GM19324 (cell line): ENCODE data around the gene GDF10.

Experiments
- ATAC-seq: cut with Tn5 transposase; IDR thresholded peaks from one replicate; pipeline ENCODE4 v1.9.1; 2021; ENCODE audit warnings: mild to moderate bottlenecking, moderate library complexity; ENCODE audit not compliant: unreplicated experiment, low FRiP score

Gene GDF10

DNA sequence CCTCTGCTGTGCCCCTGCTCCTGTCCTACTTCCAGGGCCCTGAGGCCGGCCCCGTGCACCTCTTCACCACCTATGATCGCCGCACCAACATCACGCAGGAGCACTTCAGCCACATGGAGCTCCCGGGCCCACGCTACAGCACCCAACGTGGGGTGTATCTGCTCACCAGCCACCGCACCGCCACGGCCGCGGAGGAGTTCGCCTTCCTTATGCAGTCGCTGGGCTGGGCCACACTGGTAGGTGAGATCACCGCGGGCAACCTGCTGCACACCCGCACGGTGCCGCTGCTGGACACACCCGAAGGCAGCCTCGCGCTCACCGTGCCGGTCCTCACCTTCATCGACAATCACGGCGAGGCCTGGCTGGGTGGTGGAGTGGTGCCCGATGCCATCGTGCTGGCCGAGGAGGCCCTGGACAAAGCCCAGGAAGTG is 50.0 kb downstream of the GDF10 start:
- no peak for ATAC-seq

- no peak for ATAC-seq
These were observed 51.0 kb downstream of the GDF10 start for GRCh38 chr10:47350671-47351640.

- ATAC-seq, result no peak
These were observed 52.2 kb downstream of the GDF10 start for GRCh38 chr10:47351899-47352815.

DNA sequence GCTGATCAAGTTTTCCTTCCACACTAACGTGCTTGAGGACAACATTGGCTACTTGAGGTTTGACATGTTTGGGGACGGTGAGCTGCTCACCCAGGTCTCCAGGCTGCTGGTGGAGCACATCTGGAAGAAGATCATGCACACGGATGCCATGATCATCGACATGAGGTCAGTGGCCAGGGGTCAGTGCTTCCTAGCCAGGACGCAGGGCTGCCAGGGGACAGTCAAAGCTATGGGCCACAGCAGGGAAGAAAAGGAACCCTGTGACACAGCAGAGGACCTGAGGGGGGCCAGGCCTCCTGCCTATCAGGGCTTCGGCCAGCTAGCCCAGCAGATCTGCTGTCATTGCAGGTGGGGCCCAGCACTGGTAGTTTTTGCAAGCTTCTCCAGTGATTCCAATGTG is 53.4 kb downstream of the GDF10 start:
- no peak for ATAC-seq

DNA sequence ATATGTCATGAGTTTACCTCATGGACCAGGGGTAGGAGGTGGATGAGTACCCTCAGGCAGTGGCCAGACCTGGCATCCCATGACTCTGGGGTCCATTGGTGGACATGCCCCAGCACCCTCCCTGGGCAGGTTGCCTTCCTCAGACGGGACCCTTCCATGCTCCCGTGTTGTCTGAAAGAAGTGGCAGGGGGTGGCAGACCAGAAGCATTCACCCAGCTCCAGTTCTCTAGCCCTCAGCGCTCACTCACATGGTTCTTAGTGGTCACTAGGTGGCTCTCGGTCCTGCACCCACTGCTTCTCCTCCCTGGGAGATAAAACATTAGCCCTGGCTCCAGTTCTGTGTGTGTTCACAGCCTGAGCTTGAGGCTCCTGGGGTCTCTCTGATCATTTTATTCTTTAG is 54.2 kb downstream of the GDF10 start:
- no peak for ATAC-seq

DNA sequence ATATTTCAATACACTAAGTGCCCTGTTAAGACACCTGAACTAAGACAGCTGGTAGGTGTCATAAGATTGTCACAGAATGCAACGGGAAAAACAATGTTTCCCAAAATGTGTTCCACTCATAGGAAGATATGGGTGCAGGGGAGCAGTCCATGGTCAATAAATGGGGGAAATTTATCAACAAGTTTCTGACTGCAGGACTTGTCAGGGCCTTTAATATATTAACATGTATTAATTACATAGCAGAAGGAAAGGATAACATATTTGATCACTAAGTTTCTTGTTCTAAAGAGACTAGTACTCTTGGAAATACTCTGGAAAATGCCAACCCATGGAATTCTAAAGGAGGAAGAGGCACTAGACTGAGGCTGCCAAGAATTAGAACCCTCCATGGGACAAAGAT is 54.9 kb downstream of the GDF10 start:
- no peak for ATAC-seq

DNA sequence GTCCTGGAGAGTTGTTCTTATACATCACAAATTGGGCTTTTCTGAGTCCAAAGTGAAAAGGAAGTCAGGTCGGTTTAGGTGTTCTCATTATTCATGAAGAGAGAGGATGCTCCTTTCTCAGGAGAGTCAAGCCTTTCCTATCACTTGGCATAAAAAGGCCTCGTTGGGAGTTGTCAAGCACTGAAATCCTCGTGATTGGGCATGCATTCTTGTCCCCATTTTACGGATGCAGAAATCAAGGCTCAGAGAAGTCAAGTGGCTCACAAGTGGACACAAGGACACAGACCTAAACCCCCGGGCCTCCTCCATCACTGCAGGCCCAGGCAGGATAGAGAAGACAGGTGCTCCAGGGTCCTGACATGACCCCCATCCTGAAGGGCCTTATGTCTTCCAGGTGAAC is 56.7 kb downstream of the GDF10 start:
- ATAC-seq, result no peak

GRCh38 chr10:47357131-47357582 is 57.2 kb downstream of the GDF10 start:
- ATAC-seq, result no peak

- ATAC-seq, result no peak
These were observed 57.9 kb downstream of the GDF10 start for GRCh38 chr10:47357911-47358310.

DNA sequence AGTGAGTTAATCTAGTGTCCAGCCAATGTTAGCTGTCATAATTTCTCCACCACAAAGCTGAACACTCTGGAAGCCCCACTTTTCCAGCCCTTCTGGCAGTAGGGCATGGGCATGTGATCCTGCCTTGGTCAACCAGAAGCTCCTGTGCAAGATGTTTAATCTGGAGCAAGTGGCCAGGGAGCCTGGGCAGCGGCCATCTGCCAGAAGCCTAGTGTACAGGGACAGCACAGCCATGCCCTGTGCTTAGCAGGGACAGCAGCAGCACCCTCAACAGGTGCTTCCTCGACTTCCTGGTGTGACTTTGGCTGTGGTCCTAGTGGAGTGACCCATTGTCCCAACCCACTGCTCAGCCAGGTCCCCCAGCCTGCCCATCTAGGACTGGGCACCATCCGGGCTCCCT is 58.5 kb downstream of the GDF10 start:
- ATAC-seq, result no peak

- ATAC-seq, result no peak
These were observed 59.1 kb downstream of the GDF10 start for GRCh38 chr10:47359101-47359500.

GRCh38 chr10:47359626-47360418 is 59.8 kb downstream of the GDF10 start:
- ATAC-seq, result no peak

GRCh38 chr10:47360419-47361040 is 60.5 kb downstream of the GDF10 start:
- no peak for ATAC-seq

- no peak for ATAC-seq
These were observed 61.3 kb downstream of the GDF10 start for GRCh38 chr10:47361293-47361692.

DNA sequence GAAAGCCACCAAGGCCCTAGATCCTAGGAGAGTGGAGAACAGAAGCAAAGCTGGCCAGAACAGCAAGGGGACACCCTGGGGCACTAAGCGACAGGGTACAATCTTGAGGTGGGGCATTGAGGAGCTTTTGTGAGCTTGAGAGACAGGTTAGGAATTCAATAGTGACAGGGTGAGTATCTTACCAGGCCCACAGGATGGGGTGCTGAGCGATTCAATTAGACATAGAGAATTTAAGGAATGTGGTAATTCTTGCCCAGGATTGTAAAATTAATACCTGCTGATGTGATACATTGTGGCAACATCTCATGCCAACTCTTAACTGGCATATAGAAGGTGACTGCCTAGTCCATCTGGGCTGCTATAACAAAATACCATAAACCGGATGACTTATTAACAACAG is 62.2 kb downstream of the GDF10 start:
- ATAC-seq, result no peak
